T-helper 9 cell (primary cell): Measurements from ENCODE around the gene MIPOL1.

Experiments used
- DNase-seq: peaks from one replicate; pipeline ENCODE4 v3.0.0-alpha.2; 2020

MIPOL1 gene

GRCh38 chr14:37466623-37467088 is 268.9 kb downstream of the MIPOL1 start:
- DNase-seq: no peak

DNA sequence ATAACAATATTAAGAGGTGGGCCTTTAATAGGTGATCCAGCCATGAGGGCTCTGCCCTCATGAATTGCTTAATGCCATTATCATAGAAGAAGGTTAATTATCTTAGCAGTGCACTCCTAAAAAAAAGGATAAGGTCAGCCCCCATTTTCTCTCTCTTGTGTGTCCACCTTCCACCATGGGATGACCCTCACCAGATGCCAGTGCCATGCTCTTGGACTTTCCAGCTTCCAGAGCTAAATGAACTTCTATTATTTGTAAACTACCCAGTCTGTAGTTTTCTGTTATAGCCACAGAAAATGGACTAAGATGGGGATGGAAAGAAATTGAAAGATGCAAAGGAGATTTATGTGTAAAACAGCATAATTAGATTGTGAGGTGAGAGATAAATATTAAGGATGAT is 271.9 kb downstream of the MIPOL1 start:
- no peak for DNase-seq

GRCh38 chr14:37470251-37470650 is 272.5 kb downstream of the MIPOL1 start:
- DNase-seq: no peak

DNA sequence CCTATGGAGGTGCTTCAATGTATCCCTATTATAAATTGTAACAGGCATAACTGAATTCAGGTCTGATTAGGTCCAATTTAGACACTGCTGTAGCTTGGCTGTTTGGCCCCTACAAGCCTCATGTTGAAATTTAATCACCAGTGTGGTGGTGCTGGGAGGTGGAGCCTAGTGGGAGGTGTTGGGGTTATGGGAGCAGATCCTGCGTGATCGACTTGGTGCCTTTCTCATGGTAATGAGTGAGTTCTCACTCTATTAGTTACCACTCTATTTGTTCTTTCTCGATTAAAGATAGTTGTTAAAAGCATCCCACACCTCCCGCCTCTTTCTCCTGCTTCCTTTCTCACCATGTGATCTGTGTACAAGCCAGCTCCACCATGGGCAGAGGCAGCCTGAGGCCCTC is 275.2 kb downstream of the MIPOL1 start:
- no peak for DNase-seq

DNA sequence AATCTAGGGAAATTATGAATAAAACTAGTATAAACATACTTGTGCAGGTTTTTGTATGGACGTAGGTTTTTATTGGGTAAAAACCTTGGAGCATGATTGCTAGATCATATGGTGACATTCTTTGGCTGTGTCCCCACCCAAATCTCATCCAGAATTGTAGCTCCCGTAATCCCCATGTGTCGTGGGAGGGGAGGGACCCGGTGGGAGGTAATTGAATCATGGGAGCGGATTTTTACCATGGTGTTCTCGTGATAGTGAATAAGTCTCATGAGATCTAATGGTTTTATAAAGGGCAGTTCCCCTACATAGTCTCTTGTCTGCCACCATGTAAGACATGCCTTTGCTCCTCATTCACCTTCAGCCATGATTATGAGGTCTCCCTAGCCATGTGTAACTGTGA is 276.5 kb downstream of the MIPOL1 start:
- DNase-seq: no peak

- no peak for DNase-seq
Observed at GRCh38 chr14:37480446-37481290, 282.9 kb downstream of the MIPOL1 start.

DNA sequence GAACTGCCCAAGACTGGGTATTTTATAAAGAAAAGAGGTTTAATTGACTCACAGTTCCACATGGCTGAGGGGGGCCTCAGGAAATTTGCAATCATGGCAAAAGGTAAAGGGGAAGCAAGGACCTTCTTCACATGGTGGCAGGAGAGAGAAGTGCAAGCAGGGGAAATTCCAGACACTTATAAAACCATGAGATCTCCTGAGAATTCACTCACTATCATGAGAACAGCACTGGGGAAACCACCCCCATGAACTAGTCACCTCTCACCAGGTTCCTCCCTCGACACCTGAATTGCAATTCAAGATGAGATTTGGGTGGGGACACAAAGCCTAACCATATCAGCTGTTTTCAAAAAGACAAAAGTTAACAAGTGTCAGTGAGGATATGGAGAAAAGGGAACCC is 284.7 kb downstream of the MIPOL1 start:
- DNase-seq: no peak

- DNase-seq: no peak
Observed at GRCh38 chr14:37483672-37484071, 285.9 kb downstream of the MIPOL1 start.

DNA sequence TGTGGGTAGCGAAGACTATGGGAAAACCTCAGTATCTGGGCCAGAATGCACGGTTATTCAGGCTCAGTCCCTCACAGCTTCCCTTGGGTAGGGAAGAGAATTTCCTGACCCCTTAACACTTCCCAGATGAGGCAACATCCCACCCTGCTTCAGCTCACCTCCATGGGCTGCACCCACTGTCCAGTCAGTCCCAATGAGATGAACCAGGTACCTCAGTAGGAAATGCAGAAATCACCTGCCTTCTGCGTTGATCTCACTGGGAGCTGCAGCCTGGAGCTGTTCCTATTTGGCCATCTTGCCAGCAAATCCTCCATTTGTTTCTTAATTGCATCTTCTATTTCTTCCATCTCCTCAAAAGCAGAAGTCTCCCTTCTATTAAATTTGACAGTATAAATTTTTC is 292.9 kb downstream of the MIPOL1 start:
- no peak for DNase-seq

DNA sequence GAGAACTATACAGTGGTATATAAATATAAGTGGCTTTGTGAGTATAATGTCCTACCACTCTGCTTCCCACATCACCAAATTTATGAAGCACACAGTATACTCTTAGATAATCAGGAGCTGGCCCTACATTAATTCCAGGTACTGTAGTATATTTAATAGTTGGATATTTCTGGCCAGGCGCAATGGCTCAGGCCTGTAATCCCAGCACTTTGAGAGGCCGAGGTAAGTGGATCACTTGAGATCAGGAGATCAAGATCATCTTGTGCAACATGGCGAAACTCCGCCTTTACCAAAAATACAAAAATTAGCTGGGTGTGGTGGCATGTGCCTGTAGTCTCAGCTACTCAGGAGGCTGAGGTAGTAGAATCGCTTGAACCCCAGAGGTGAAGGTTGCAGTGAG is 293.3 kb downstream of the MIPOL1 start:
- no peak for DNase-seq

- no peak for DNase-seq
Observed at GRCh38 chr14:37493606-37494005, 295.9 kb downstream of the MIPOL1 start.

GRCh38 chr14:37497422-37497821 is 299.7 kb downstream of the MIPOL1 start:
- no peak for DNase-seq

GRCh38 chr14:37501877-37502276 is 304.1 kb downstream of the MIPOL1 start:
- no peak for DNase-seq

DNA sequence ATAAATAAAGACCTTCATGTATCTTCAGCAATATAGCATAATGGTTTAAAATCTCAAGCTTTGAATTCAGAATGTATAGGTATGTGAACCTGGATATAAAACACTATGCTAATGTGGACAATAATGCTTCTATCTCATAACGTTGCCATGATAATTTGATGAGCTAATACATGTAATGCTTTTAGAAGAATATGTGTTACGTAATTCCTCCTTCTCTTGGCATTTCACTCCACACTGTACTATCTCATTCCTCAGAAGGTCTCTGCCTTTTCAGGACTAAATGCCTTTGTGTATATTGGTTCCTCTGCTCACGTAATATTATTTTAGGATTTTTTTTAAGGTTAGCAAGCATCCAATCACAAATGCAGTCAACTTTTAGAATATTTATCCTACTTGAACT is 310.8 kb downstream of the MIPOL1 start:
- DNase-seq: no peak

DNA sequence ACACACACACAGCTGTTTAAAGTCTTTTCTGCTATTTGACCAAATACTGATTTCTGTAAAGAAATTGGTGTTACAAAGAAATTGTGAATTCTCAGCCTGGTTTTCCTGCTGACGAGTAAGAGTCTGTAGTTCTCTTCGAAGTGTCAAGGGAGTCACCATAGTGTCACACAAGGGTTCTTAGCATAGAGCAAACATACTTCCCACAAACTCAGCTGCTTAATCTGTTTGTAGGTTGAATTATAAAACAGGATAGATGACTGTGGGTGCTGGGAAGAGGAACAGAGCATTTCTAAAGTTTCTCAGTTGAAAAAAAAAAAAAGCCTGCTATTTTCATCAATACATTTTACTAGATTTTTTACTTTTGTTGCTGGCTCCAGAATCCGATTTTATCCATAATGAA is 314.4 kb downstream of the MIPOL1 start:
- DNase-seq: no peak

- no peak for DNase-seq
Observed at GRCh38 chr14:37515771-37516170, 318.0 kb downstream of the MIPOL1 start.

GRCh38 chr14:37526994-37527393 is 329.3 kb downstream of the MIPOL1 start:
- no peak for DNase-seq

- DNase-seq: no peak
Observed at GRCh38 chr14:37539992-37540391, 342.3 kb downstream of the MIPOL1 start.

DNA sequence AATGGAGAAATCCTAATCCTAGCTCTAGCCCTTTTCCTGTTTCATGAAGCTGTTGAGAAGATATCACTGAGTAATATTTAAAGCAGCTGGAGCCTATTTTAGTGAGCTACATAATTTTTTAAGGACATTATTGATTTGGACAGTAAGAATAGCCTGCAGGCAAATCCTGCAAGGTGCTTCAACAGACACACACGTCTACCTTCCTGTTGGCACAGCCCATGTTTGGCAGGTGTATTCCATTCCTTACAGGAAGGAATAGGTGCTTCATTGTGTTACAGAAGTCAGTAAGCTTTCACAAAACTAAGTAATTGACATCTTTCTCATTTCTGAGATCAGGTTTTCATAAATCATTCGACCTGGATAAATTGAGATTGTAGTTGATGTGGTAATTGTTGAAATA is 346.7 kb downstream of the MIPOL1 start:
- no peak for DNase-seq

DNA sequence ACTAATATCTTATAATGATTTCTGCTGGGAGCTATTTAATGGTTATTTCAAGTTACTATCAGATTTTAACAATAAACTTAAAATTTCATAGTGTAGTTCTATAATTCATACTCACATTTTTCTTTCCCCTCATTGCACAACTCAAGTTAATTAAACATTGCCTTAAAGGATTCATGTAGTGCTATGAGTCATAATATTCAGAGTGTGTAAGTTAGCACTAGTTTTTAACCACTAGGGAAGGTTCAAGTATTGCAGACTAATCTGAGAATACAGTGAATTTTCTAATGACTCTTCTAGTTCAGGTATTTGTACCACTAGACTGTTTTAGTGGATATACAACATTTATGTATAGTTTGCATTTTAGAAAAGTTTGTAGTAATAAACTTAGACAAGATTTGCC is 347.4 kb downstream of the MIPOL1 start:
- no peak for DNase-seq

- no peak for DNase-seq
Observed at GRCh38 chr14:37546621-37547447, 349.1 kb downstream of the MIPOL1 start.

DNA sequence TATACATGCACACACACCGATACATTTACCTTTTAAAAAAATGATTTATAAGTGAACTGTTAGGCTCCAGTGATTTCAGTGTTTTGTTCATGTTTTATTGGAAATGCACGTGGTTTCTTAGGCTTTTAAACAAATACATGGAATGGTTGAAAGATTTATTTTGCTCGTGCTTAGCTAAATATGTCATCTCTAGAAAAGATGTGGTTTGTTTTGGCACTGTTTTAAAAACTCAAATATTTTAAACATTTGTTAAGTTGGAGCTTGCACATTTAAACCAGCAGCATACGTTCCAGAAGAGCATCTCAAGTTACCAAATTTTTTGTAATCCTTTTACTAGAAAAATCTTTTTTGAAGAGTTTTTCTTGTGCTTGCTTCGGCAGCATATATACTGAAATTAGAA is 352.8 kb downstream of the MIPOL1 start:
- no peak for DNase-seq

DNA sequence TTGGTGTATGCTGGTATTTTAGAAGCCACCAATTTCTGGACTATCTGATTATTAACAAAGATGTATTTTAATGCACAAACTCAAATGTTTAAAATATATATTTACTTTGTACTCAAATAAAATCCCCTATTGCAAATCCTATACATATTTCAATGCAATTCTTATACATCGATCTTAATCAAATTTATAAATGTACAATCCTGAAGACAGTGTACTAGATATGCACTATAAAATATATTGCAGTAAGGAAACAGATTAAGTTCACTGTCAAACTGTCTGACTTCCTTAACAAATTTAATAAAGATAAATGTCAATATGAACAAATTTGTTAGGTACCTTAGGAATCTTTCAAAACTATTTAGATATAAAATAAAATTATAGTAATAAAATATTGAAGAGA is 353.4 kb downstream of the MIPOL1 start:
- no peak for DNase-seq

DNA sequence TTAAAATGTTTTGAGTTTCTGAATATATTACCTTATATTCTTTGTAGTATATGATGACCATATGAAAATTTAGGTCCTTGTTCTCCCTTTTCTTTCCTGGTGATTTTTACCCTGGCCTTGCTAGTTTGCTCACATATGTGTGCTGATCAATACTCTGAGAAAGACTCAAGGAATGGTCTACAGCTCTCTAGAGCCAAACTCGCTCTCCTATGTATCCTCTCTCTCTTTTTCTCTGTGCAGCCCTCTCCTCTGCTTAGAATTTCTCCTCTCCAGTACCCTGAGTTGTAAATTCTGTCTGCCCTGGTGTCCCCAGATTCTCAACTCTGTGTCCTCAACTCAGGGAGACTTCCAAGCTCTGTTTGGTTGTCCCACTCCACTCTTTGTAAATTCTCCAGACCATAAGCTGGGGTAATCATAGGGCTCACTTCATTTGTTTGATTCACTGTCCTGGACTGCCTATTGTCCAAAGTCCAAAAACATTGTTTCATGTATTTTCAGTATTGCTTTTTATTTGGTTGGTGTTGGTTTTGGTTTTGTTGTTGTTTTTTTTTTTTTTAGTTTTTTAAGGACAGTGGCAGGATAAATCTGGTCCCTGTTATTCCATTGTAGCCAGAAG is 356.3 kb downstream of the MIPOL1 start:
- DNase-seq: no peak
